Skeletal muscle satellite cell (primary cell): ENCODE data around the gene CHST12.
"Not testable (repeated sequence)": the region's sequence is repeated elsewhere in the genome, so short reads cannot be mapped to it uniquely, and the experiment has no call there.

ENCODE experiments used
- H3K27me3 ChIP-seq: 2 replicates; pipeline ENCODE4 v1.7.0; 2013; ENCODE audit warnings: low read length; ENCODE audit not compliant: control insufficient read depth, insufficient read depth
- H3K36me3 ChIP-seq: 2 replicates; pipeline ENCODE4 v1.7.0; 2013; ENCODE audit warnings: mild to moderate bottlenecking, control low read depth, low read length; ENCODE audit not compliant: insufficient read depth
- H3K4me1 ChIP-seq: 2 replicates; pipeline ENCODE4 v1.7.0; 2013; ENCODE audit warnings: low read length; ENCODE audit not compliant: control insufficient read depth, insufficient read depth
- H3K4me2 ChIP-seq: 2 replicates; pipeline ENCODE4 v1.7.0; 2013; ENCODE audit warnings: mild to moderate bottlenecking, low read length
- H3K4me3 ChIP-seq: 2 replicates; pipeline ENCODE4 v1.7.0; 2013; ENCODE audit warnings: low read length
- H3K9ac ChIP-seq: 2 replicates; pipeline ENCODE4 v1.7.0; 2013; ENCODE audit warnings: mild to moderate bottlenecking, low read depth, low read length, moderate library complexity
- H3K9me3 ChIP-seq: replicated peaks from 2 replicates; pipeline ENCODE4 v1.7.0; 2013; ENCODE audit warnings: mild to moderate bottlenecking, control low read depth, low read length

The CHST12 gene

DNA sequence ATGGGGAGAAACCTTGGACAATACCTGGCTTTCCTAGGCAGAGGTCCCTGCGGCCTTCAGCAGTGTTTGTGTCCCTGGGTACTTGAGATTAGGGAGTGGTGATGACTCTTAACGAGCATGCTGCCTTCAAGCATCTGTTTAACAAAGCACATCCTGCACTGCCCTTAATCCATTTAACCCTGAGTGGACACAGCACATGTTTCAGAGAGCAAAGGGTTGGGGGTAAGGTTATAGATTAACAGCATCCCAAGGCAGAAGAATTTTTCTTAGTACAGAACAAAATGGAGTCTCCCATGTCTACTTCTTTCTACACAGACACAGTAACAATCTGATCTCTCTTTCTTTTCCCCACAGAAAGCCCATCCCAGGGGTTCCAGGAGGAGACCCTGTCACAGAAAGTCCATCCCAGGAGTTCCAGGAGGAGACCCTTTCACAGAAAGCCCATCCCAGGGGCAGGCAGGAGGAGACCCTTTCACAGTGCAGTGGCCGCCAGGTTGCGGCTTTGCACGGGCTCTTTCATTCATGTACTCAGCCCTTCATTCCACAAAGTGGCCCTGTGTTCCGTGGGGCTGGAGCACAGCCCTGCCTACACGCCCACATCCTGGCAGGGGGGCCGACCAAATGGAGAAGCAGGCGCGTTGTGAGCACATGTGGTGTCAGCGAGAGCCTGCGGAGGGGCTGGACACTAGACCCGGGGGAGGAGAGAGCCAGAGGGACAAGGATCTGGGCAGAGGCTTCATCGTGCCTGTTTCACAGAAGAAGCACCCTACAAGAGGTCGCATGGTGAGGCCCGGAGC is 13.2 kb upstream of the CHST12 start:
- H3K27me3 ChIP-seq, H3K9ac ChIP-seq, H3K9me3 ChIP-seq, H3K4me3 ChIP-seq, H3K4me1 ChIP-seq, H3K4me2 ChIP-seq, H3K36me3 ChIP-seq: not testable (repeated sequence)

DNA sequence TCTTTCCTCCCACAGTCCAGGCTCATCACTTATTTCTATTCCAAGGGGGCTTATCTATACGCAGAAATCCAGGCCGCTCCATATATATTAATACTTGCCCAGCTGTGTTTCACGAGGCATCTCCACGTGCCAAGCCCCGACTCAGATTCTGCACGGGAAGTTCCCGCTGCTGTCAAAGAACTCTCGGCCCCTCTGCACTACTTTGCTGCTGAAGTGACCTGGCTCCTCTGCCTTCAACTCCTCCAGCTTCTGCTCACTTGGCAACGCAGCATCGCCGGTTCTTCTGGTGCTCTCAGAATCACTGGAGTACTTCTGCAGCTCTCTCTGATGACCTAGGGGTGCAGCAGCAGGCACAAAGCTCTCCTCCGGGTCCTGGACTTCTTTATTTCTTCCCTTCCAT is 9.7 kb upstream of the CHST12 start:
- peaks cover 6% of the 10 kb centered on the region for H3K4me1 ChIP-seq
- H3K27me3 ChIP-seq: peaks cover 7% of the 10 kb centered on the region

DNA sequence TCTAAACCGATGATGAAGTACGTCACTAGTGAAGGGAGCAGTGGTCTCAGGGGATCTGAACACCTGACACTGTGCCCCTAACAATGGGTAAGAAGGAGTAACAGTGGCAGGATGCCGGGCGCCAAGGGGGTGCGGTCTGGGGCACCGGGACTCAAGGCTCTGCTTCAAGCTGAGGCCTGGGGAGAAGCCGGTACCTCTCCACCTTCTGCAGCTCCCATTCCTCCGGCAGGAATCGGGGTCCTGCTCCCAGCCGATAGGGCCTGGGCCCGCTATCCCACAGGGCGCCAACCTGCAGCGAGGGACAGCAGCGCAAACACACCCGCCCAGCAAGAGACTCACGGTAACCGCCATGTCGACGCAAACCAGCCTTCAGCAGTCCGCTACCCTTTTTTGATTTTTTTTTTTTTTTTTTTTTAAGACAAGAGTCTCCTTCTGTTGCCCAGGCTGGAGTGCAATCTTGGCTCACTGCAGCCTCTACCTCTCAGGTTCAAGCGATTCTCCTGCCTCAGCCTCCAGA is 8.8 kb upstream of the CHST12 start:
- H3K9ac ChIP-seq: no peak overlapping the region

More for the DNA sequence above, 9.7 kb upstream of the CHST12 start:
- H3K4me2 ChIP-seq: no peak overlapping the region
- no peaks in the 10 kb centered on the region for H3K36me3 ChIP-seq
- no peak overlapping the region for H3K4me3 ChIP-seq
- H3K9ac ChIP-seq: no peak overlapping the region
- no peaks in the 10 kb centered on the region for H3K9me3 ChIP-seq

DNA sequence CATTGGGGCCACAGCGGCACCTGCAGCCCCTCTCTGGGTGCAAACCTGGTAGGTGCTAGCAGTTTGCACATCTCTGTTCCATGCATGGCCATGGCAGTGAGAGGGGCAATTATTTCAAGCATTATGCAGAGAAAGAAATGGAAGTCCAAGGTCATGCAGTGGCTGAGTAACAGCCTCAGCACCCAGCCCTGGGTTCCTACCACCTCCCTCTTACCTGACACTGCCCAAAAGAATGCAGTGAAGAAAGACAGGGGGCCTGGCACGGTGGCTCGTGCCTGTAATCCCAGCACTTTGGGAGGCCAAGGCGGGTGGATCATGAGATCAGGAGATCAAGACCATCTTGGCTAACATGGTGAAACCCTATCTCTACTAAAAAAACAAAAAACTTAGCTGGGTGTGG is 4.9 kb upstream of the CHST12 start:
- Histone ChIP-seq H3K4me2 (no peak overlapping the region), H3K36me3 (no peaks in the 10 kb centered on the region), H3K9me3 (no peaks in the 10 kb centered on the region), H3K4me3 (no peak overlapping the region), H3K9ac (no peak overlapping the region), H3K4me1 (peaks cover 12% of the 10 kb centered on the region), H3K27me3 (peaks cover 7% of the 10 kb centered on the region)

More for the DNA sequence above, 8.8 kb upstream of the CHST12 start:
- Histone ChIP-seq H3K9me3 (no peaks in the 10 kb centered on the region), H3K4me2 (no peak overlapping the region), H3K4me3 (no peak overlapping the region), H3K4me1 (peaks cover 8% of the 10 kb centered on the region), H3K27me3 (peaks cover 7% of the 10 kb centered on the region), H3K36me3 (no peaks in the 10 kb centered on the region)

DNA sequence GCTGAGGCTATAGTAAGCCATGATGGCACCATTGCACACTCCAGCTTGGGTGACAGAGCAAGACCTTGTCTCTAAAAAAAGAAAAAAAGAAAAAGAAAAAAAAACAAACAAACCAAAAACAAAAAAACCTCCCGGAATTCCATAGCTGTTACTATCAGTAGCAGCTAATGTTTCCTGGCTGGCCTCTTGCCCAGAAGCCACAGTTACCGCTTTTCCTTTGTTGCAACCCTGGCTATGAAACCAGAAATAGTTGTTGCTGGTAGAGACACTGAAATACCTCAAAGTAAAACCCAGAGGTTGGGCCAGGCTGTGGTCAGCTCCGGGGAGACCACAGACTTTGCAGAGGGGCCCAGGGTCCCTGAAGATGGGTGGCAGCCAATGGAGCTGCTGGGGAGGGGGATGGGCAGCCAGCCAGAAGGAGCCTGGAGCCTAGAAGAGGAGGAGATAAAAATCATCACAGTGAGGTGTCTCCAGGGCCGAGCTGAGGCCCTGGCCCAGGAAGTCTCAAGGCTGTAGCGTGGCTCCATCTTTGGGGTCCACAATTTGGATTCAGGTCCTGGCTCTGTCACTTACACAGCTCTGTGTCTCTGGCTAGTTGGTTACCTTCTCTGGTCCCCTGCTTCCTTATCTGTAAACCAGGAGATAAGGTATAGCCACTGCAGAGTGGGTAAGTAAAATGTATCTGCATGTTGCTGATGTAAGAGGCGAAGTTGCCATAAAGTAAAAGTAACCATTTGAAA is 3.4 kb upstream of the CHST12 start:
- Histone ChIP-seq H3K4me1 (peaks cover 20% of the 10 kb centered on the region), H3K9me3 (no peaks in the 10 kb centered on the region), H3K27me3 (peaks cover 7% of the 10 kb centered on the region), H3K4me3 (no peak overlapping the region), H3K4me2 (peak overlapping the region; percentile 65), H3K9ac (peak overlapping the region; percentile 46), H3K36me3 (no peaks in the 10 kb centered on the region)

DNA sequence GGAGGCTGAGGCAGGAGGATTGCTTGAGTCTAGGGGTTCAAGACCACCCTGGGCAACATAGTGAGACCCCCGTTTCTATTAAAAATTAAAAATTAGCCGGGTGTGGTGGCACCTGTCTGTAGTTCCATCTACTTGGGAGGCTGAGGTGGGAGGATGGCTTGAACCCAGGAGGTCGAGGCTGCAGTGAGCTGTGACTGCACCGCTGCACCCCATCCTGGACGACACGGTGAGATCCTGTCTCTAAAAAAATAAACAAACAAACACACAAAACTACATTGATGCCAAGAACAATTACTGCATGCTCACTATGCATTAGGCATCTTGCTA is 761 bp upstream of the CHST12 start:
- Histone ChIP-seq H3K4me3 (peak overlapping the region; percentile 76), H3K4me2 (peak overlapping the region; percentile 80), H3K4me1 (peaks cover 24% of the 10 kb centered on the region), H3K27me3 (no peaks in the 10 kb centered on the region), H3K9me3 (no peaks in the 10 kb centered on the region), H3K9ac (peak overlapping the region; percentile 46), H3K36me3 (no peaks in the 10 kb centered on the region)

DNA sequence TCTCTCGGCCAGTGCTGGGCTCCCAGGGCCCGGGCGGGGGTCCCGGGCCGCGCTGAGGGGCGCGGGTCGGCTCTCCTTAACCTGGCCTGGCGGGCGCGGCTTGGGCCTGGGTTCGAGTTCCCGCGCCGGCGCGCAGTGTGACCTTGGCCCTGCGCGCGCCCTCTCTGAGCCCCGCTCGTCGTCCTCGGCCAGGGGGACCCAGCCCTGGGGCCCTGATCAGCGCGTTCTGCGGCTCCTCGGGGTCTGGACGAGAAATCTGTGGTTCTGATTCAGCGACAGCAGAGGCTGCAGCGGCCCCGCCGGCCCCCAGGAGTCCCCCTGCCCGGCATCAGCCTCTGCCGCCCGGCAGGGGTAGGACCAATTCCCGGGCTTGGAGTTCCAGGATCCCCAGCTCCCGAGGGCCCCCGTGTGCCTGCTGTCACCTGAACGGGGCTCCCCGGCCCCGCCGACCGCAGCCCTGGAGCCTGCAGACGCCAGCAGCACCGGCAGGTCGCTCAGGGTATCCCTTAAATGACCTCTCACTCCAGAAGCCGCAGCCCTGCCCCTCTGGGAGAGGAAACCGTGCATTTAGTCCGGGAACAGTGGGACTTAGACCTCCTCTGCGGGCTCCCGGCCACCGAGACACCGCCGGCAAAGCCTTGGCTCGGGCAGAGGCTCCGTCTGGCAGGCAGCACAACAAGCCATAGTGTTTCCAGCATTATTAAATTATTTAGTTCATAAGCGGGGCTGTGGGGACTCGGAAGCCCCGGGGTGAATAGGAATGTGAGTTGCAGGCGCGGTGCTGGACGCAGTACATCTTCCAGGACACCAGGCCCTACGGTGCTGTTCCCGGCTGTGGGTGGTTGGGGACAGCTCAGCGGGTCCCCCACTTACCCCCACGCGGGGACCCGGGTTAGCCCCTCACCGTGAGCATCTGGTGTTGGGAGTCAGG is 572 bp downstream of the CHST12 start:
- Histone ChIP-seq H3K36me3 (no peaks in the 10 kb centered on the region), H3K4me2 (peak overlapping the region; percentile 100), H3K9ac (peak overlapping the region; percentile 91), H3K4me1 (peaks cover 24% of the 10 kb centered on the region), H3K4me3 (peak overlapping the region; percentile 87), H3K27me3 (no peaks in the 10 kb centered on the region), H3K9me3 (no peaks in the 10 kb centered on the region)

DNA sequence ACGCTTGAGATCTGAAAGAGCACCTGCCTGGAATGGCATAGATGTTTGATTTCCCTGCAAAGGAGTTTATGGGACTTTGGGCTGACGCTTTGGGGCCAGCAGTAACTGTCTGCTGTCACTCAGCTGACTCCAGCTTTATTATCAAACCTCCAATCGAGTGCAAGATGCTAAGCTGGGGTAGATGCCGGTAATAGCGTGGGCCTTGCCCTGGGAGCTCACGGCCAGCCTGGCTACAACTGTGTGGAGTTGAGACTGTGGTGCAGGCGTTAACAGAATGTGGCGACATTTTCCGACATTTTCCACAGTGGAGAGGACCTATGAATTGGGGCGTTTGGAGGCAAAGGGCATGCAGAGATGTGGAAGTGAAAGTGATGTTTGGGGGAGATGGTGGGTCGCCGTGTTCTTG is 1.3 kb downstream of the CHST12 start:
- H3K36me3 ChIP-seq: no peaks in the 10 kb centered on the region
- peaks cover 21% of the 10 kb centered on the region for H3K4me1 ChIP-seq
- H3K9ac ChIP-seq: peak overlapping the region; percentile 91
- H3K4me2 ChIP-seq: peak overlapping the region; percentile 100
- no peaks in the 10 kb centered on the region for H3K27me3 ChIP-seq
- no peaks in the 10 kb centered on the region for H3K9me3 ChIP-seq
- peak overlapping the region; percentile 87 for H3K4me3 ChIP-seq

DNA sequence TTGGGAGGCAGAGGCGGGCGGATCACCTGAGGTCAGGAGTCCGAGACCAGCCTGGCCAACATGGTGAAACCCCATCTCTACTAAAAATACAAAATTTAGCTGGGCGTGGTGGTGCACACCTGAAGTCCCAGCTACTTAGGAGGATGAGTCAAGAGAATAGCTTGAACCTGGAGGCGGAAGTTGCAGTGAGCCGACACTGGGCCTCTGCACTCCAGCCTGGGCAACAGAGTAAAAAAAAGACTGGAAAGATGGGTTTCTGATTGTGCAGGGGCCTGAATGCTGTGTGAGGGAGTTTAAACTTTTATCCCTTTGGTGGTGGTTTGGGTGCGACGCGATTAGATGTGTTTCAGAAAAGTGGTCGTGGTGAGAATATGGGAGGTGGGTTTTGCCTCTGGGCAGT is 1.8 kb downstream of the CHST12 start:
- no peak overlapping the region for H3K4me3 ChIP-seq

DNA sequence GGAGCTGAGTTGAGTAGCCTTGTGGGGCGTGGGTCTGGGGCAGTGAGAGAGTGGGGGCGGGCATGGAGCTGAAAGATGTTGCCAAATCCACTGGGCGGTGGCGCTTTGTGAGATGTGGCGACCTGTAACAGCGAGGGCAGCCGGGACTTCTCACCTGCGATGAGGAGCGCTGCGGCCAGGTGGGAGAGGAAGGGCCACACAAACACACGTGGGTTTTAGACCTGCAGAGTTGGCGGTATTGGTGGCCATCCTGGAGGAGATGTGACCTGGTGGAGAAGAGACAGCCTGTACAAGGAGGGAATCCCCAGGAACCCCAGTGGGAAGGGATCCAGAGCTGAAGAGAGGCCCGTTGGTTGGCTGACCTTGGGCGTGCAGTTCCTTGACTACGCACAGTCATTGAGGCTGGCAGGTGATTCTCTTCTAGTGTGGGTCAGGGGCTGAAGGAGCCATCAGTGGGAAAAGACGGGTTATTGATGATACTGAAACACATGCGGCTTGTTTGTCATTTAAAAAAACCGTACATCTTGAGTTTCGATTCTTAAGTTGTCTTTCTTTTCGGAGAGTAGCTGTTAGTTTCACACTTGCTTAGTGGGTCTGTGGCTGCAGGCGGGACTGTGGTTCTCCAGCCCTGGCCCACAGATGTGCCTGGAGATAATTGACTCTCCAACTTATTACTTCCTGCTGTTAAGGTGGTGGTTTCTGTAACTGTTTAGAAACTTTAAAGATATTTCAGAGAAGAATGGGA is 2.4 kb downstream of the CHST12 start:
- Histone ChIP-seq H3K4me2 (no peak overlapping the region), H3K36me3 (no peaks in the 10 kb centered on the region), H3K4me1 (peaks cover 15% of the 10 kb centered on the region), H3K9me3 (no peaks in the 10 kb centered on the region), H3K9ac (no peak overlapping the region), H3K27me3 (no peaks in the 10 kb centered on the region), H3K4me3 (no peak overlapping the region)

More for the DNA sequence above, 1.8 kb downstream of the CHST12 start:
- peaks cover 18% of the 10 kb centered on the region for H3K4me1 ChIP-seq
- H3K4me2 ChIP-seq: no peak overlapping the region
- H3K9ac ChIP-seq: no peak overlapping the region
- H3K27me3 ChIP-seq: no peaks in the 10 kb centered on the region
- H3K9me3 ChIP-seq: no peaks in the 10 kb centered on the region
- no peaks in the 10 kb centered on the region for H3K36me3 ChIP-seq
